Measurements from ENCODE around the gene C1orf226.

- TF ChIP-seq RFX5 (IDR thresholded peaks at IDR 0.05) (no peak), POLR2A (IDR thresholded peaks at IDR 0.05; ENCODE audit: low read length) (no peak), ZC3H11A (IDR thresholded peaks at IDR 0.05) (no peak)
- TF ChIP-seq, protein P1, sequence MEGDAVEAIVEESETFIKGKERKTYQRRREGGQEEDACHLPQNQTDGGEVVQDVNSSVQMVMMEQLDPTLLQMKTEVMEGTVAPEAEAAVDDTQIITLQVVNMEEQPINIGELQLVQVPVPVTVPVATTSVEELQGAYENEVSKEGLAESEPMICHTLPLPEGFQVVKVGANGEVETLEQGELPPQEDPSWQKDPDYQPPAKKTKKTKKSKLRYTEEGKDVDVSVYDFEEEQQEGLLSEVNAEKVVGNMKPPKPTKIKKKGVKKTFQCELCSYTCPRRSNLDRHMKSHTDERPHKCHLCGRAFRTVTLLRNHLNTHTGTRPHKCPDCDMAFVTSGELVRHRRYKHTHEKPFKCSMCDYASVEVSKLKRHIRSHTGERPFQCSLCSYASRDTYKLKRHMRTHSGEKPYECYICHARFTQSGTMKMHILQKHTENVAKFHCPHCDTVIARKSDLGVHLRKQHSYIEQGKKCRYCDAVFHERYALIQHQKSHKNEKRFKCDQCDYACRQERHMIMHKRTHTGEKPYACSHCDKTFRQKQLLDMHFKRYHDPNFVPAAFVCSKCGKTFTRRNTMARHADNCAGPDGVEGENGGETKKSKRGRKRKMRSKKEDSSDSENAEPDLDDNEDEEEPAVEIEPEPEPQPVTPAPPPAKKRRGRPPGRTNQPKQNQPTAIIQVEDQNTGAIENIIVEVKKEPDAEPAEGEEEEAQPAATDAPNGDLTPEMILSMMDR (IDR thresholded peaks at IDR 0.05) = no peak
These were observed 4.2 kb downstream of the C1orf226 start for GRCh38 chr1:162385702-162386101.
